Kidney (tissue), 14 donors: ENCODE data around the gene KNG1. TPM values are rescaled to one million over a fixed set of nuclear protein-coding genes. Genes with fewer than 3 reads are reported as not detected.

Experiments used
- DNase-seq, 5 donors: peaks; one replicate each; pipeline ENCODE4 v3.0.0-alpha.2; 2013 to 2020
- FAIRE-seq: peaks from 2 replicates; lab custom pipeline; 2012; peaks lifted over from hg19 to GRCh38; lab: Jason Lieb, UNC
- H3K27ac ChIP-seq, 2 donors: one replicate each; pipeline ENCODE4 v1.7.0; 2013; ENCODE audit warnings: low read depth in 2 of 2, low read length in 2 of 2, inconsistent platforms in 1 of 2
- H3K27me3 ChIP-seq: one replicate; pipeline ENCODE4 v1.7.1; 2013; ENCODE audit warnings: low read length, inconsistent platforms; ENCODE audit not compliant: control insufficient read depth, insufficient read depth
- H3K36me3 ChIP-seq, 3 donors: one replicate each; pipeline versions ENCODE4 v1.7.0 to v1.7.1; 2013; ENCODE audit warnings: low read length in 3 of 3, control low read depth in 1 of 3, inconsistent platforms in 1 of 3; ENCODE audit not compliant: insufficient read depth in 3 of 3, control insufficient read depth in 2 of 3
- H3K4me1 ChIP-seq, 3 donors: one replicate each; pipeline versions ENCODE4 v1.7.0 to v1.7.1; 2013; ENCODE audit warnings: low read length in 3 of 3, inconsistent platforms in 1 of 3, low read depth in 1 of 3; ENCODE audit not compliant: control insufficient read depth in 2 of 3, insufficient read depth in 2 of 3
- H3K4me3 ChIP-seq, 3 donors: one replicate each; pipeline versions ENCODE4 v1.7.0 to v1.8.1; 2013; ENCODE audit warnings: low read length in 3 of 3, control low read depth in 1 of 3, inconsistent platforms in 1 of 3
- H3K9ac ChIP-seq, 3 donors: one replicate each; pipeline versions ENCODE4 v1.7.0 to v1.7.1; 2013; ENCODE audit warnings: low read length in 3 of 3, control low read depth in 1 of 3, inconsistent platforms in 1 of 3
- H3K9me3 ChIP-seq, 3 donors: one replicate each; pipeline versions ENCODE4 v1.7.0 to v1.7.1; 2013; ENCODE audit warnings: low read length in 3 of 3, control low read depth in 1 of 3, inconsistent platforms in 1 of 3; ENCODE audit not compliant: control insufficient read depth in 2 of 3, insufficient read depth in 1 of 3
- CTCF ChIP-seq: IDR thresholded peaks from 3 replicates; pipeline ENCODE4 v1.5.1; 2012; ENCODE audit warnings: mild to moderate bottlenecking, moderate library complexity, borderline replicate concordance; ENCODE audit not compliant: insufficient read depth; ENCODE audit errors: extremely low read depth
- intact Hi-C: fragments of 100-400 bp; cut with DNase I; formaldehyde crosslinking; loops from one replicate; pipeline ENCODE4 v1.11.1; 2022
- polyA plus RNA-seq: library from polyadenylated mRNA; stranded (reverse); fragments of 350-450 nt; fragmentation: Illumina TruSeq; extraction: RNeasy Lipid Tissue Mini Kit (QIAGEN cat#74804); gene quantifications from one replicate; pipeline ENCODE4 v1.2.3, GENCODE V29; 2014; ENCODE audit warnings: low read depth, low replicate concordance; ENCODE audit not compliant: insufficient read depth
- total RNA-seq: library from RNA; stranded (reverse); fragmentation: NEBNext Ultra II Directional; extraction: Animal tissue kit (Norgen Biotek cat#: 25700); gene quantifications from one replicate; pipeline ENCODE4 v1.2.1, GENCODE V29; 2021
- donor health status: control.
- donor health status: control.
- donor health status: control.
- donor health status: control.
- donor health status: control.
- donor health status: DM: yes; HTN: yes; CAD: no.
- donor health status: Normal renal cell carcinoma (clear cell type).

Gene KNG1
- total and polyA plus RNA-seq, 2 donors from 2014 or later: 8.7 to 710 TPM

GRCh38 chr3:186754006-186754405 lies 36.8 kb downstream of the KNG1 start:
- no peaks in the 10 kb centered on the region for H3K36me3 ChIP-seq
- FAIRE-seq: no peak
- no peak overlapping the region for H3K9ac ChIP-seq
- TF ChIP-seq CTCF: no peak
- no peak overlapping the region for H3K4me3 ChIP-seq
- H3K27ac ChIP-seq: no peak overlapping the region
- no peak for DNase-seq
- H3K9me3 ChIP-seq: no peaks in the 10 kb centered on the region
- intact Hi-C loops: no loop called here
- no peaks in the 10 kb centered on the region for H3K4me1 ChIP-seq
- no peaks in the 10 kb centered on the region for H3K27me3 ChIP-seq

- H3K9me3 ChIP-seq: no peaks in the 10 kb centered on the region
- H3K36me3 ChIP-seq: no peaks in the 10 kb centered on the region
- no peak for TF ChIP-seq CTCF
- no peak overlapping the region for H3K27ac ChIP-seq
- DNase-seq: no peak
- no peak for FAIRE-seq
- intact Hi-C loops: no loop called here
- no peak overlapping the region for H3K9ac ChIP-seq
- no peaks in the 10 kb centered on the region for H3K4me1 ChIP-seq
- no peak overlapping the region for H3K4me3 ChIP-seq
- no peaks in the 10 kb centered on the region for H3K27me3 ChIP-seq
Measured at GRCh38 chr3:186754871-186755270, 37.7 kb downstream of the KNG1 start.

- intact Hi-C loops: no loop called here
- Histone ChIP-seq H3K27ac (no peak overlapping the region), H3K4me1 (no peaks in the 10 kb centered on the region), H3K36me3 (no peaks in the 10 kb centered on the region), H3K4me3 (no peak overlapping the region), H3K9me3 (no peaks in the 10 kb centered on the region), H3K27me3 (no peaks in the 10 kb centered on the region), H3K9ac (no peak overlapping the region)
- no peak for TF ChIP-seq CTCF
- FAIRE-seq: no peak
- DNase-seq: no peak
Measured at GRCh38 chr3:186757214-186757613, 40.1 kb downstream of the KNG1 start.

GRCh38 chr3:186757686-186758220 lies 40.6 kb downstream of the KNG1 start:
- DNase-seq (no peak), FAIRE-seq (no peak)
- H3K4me1 ChIP-seq: no peaks in the 10 kb centered on the region
- no peak overlapping the region for H3K9ac ChIP-seq
- H3K4me3 ChIP-seq: no peak overlapping the region
- intact Hi-C loops: no loop called here
- H3K27ac ChIP-seq: no peak overlapping the region
- no peak for TF ChIP-seq CTCF
- H3K27me3 ChIP-seq: no peaks in the 10 kb centered on the region
- no peaks in the 10 kb centered on the region for H3K36me3 ChIP-seq
- H3K9me3 ChIP-seq: no peaks in the 10 kb centered on the region
